Measurements from ENCODE around the gene BLCAP.
"Not testable (repeated sequence)": the region's sequence is repeated elsewhere in the genome, so short reads cannot be mapped to it uniquely, and the experiment has no call there.

Gene BLCAP

DNA sequence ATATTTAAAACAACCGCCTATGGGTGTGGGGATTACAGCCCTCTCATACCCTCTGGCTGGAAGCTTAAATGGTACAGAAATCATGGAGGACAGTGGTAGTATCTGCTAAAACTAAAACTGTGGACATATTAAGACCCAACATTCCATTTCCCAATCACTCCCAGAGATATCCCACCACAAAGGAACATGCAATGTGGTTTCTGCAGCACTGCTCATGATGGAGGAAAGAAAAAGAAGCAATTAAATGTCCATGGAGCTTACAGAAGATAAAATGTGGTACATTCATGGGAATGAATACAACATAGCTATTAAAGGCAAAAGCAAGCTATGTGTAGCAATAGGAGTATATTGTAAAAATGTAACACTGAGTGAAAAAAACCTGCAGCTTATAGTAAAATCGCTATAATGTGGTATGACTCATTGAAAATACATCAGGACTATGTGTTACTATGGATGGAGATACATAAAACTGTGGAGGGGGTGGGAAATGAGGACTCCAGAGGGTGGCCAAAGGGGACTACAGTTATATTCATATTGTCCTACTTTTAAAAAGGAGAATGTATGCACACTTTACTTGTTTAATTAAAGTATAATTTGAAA lies 29.5 kb downstream of the BLCAP start:
- in situ Hi-C loops (cut with MboI; ENCODE audit: low sequenced_read_pairs, unreplicated experiment), result no loop called here
- TF ChIP-seq, protein P1, sequence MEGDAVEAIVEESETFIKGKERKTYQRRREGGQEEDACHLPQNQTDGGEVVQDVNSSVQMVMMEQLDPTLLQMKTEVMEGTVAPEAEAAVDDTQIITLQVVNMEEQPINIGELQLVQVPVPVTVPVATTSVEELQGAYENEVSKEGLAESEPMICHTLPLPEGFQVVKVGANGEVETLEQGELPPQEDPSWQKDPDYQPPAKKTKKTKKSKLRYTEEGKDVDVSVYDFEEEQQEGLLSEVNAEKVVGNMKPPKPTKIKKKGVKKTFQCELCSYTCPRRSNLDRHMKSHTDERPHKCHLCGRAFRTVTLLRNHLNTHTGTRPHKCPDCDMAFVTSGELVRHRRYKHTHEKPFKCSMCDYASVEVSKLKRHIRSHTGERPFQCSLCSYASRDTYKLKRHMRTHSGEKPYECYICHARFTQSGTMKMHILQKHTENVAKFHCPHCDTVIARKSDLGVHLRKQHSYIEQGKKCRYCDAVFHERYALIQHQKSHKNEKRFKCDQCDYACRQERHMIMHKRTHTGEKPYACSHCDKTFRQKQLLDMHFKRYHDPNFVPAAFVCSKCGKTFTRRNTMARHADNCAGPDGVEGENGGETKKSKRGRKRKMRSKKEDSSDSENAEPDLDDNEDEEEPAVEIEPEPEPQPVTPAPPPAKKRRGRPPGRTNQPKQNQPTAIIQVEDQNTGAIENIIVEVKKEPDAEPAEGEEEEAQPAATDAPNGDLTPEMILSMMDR (IDR thresholded peaks at IDR 0.05; ENCODE audit: borderline replicate concordance, control extremely low read depth, extremely low read depth, insufficient read depth, missing control alignments), result no peak
- no peak for DNase-seq (ENCODE audit: low spot score)

DNA sequence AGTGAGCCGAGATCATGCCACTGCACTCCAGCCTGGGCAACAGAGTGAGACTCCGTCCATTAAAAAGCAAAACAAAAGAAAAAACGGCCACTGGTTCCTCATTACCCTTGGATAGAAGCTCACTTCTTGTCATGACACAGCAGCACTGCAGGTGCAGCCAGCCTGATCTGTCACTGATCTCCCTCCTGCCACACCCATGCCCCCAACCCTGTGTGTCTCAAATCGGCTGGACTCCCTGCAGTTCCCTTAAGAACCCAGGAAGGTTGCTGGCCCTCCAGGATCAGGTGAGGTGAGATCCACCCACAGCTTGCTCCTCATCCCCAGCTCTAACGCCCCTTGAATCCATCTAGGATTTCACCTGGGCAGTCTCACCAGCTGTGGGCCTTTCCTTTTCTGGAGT lies 32.9 kb downstream of the BLCAP start:
- TF ChIP-seq, protein P1 (IDR thresholded peaks at IDR 0.05; ENCODE audit: borderline replicate concordance, control extremely low read depth, extremely low read depth, insufficient read depth, missing control alignments), result no peak
- no peak for DNase-seq (ENCODE audit: low spot score)
- in situ Hi-C loops (cut with MboI; ENCODE audit: low sequenced_read_pairs, unreplicated experiment), result no loop called here

DNA sequence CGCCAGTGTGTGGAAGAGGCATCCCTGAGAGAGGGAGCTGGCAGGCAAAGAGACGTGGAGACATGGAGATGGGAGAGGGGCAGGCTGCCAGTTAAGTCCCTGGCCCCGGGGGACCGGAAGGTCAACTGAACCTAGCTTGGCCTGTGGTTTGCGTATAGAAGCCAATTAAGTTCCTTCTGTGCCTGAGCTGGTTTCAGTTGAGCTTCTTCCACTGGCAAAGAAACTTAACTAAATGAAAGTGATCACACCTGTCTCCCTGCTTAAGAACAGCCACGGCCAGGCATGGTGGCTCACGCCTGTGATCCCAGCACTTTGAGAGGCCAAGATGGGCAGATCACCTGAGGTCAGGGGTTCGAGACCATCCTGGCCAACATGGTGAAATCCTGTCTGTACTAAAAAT lies 33.4 kb downstream of the BLCAP start:
- TF ChIP-seq, protein P1 (IDR thresholded peaks at IDR 0.05; ENCODE audit: borderline replicate concordance, control extremely low read depth, extremely low read depth, insufficient read depth, missing control alignments), result no peak
- no peak for DNase-seq (ENCODE audit: low spot score)
- in situ Hi-C loops (cut with MboI; ENCODE audit: low sequenced_read_pairs, unreplicated experiment), result no loop called here

DNA sequence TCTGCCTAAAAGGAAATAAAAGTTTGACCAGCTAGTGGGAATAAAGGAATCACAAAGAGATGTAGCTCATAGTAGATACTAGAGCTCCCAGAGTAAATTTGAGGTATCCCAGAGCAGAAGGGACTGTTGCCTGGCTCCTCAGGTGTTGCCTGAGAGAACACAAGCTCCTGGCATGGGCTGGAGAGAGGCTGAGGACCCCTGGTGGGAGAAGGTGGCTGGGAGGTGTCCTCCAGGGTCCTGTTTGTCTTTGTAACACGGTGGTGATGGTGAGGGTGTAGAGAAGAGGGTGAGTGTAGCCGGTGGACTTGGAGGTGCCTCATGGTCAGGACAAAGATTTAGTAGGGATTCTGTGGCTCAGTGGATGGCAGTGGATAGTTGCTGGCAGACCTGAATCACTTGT lies 34.7 kb downstream of the BLCAP start:
- TF ChIP-seq, protein P1 (IDR thresholded peaks at IDR 0.05; ENCODE audit: borderline replicate concordance, control extremely low read depth, extremely low read depth, insufficient read depth, missing control alignments), result no peak
- in situ Hi-C loops (cut with MboI; ENCODE audit: low sequenced_read_pairs, unreplicated experiment), result no loop called here
- DNase-seq (ENCODE audit: low spot score), result no peak

DNA sequence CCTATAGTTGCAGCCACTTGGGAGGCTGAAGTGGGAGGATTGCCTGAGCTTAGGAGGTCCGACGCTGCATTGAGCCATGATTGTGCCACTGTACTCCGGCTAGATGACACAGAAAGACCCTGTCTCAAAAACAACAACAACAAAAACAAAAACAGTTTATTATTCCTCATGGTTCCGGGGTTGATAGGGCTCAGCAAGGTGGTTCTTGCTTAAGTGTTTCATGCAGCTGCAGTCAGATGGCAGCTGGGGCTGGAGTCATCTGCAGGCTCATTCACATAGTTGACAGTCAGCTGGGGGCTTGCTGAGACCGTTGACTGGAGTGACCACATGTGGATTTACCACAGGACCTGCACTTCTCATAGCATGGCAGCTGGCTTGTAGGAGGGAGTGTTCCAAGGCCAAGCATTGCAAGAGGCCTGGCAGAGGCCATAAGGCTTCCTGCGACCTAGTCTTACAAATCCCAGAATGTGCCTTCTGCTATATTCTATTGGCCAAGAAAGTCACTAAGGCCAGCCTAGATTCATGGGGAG lies 35.5 kb downstream of the BLCAP start:
- TF ChIP-seq, protein P1 (IDR thresholded peaks at IDR 0.05; ENCODE audit: borderline replicate concordance, control extremely low read depth, extremely low read depth, insufficient read depth, missing control alignments), result no peak

DNA sequence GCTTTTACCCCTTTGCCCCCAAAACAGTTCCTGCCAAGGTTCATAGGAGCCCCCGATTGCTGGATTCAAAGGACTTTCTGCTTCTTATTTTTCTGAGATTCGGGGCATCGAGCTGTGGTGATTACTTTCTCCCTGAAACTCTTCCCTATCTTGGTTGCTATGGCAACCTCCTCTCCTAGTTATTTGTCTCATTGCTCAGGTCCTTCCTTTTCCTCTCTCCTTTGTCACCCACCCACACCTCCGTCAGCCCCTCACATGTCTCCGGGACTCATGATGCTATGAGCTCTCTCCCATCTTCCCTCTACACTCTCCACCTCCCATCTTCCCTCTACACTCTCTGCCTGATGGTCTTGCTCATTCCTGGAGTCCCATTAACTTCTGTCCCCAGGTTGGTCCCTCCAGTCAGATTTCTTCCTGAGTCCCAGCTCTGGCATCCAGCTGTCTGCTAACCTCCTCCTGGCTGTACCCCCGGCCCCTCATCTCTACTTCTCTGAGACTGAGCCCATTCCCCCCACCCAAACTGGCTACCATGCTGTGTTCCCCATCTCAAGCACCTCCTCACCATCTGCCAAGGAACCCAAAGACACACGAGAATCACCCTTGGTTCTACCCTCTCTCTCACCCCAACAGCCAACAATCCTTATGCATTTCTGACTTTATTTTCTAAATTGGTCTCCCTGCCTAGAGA lies 36.9 kb downstream of the BLCAP start:
- in situ Hi-C loops (cut with MboI; ENCODE audit: low sequenced_read_pairs, unreplicated experiment), result no loop called here
- DNase-seq (ENCODE audit: low spot score), result no peak
- TF ChIP-seq, protein P1 (IDR thresholded peaks at IDR 0.05; ENCODE audit: borderline replicate concordance, control extremely low read depth, extremely low read depth, insufficient read depth, missing control alignments), result no peak

More for the DNA sequence above, 35.5 kb downstream of the BLCAP start:
- in situ Hi-C loops (cut with MboI; ENCODE audit: low sequenced_read_pairs, unreplicated experiment), result no loop called here
- no peak for DNase-seq (ENCODE audit: low spot score)

DNA sequence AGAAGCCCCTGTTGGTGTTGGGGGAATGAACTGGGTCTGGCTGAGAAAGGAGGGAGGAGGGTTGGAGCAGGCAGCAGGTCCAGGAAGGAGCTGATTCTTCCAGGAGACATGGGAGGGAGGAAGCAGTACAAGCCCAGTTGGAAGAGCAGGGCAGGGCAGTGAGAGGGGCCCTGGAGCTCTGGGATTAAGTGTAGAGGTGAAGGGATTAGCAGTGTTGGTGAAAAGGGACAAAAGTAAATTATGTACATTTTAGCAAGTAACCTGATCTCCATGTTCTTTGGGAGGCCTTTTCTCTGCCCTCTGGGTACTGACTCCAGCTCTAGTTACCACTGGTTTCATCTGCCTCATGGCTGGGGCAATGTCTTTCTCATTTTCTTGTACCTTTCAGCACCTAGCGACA lies 41.5 kb downstream of the BLCAP start:
- DNase-seq (ENCODE audit: low spot score); in situ Hi-C loops (cut with MboI; ENCODE audit: low sequenced_read_pairs, unreplicated experiment): not testable (repeated sequence)
